Measurements from ENCODE around the gene SRPK1.
"Not testable (repeated sequence)": the region's sequence is repeated elsewhere in the genome, so short reads cannot be mapped to it uniquely, and the experiment has no call there.

The SRPK1 gene

DNA sequence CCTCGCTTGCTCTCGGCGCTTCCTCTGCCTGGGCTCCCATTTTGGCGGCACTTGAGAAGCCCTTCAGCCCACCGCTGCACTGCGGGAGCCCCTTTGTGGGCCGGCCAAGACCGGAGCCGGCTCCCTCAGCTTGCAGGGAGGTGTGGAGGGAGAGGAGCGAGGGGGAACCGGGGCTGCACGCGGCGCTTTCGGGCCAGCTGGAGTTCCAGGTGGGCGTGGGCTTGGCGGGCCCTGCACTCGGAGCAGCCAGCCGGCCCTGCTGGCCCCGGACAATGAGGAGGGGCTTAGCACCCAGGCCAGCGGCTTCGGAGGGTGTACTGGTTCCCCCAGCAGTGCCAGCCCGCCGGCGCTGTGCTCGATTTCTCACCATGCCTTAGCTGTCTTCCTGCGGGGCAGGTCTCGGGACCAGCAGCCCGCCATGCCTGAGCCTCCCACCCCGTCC, 10.2 kb upstream of the SRPK1 start:
- no peak for DNase-seq (ENCODE audit: low read depth)

DNA sequence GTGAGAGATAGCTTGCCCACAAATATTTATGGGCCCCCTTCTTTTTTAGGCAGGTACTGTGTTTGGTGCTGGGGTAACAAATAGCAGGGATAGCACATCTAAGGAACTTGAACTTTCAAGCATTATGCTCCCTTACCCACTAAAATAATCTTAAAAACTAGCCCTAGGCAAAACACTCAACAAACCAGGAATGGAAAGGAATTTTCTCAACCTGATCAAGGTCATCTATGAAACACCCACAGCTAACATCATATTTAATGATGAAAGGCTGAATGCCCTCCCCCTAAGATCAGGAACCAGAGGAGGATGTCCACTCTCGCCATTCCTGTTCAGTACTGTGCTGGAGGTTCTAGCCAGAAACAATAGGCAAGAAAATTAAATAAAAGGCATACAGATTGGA, 8.7 kb upstream of the SRPK1 start:
- DNase-seq (ENCODE audit: low read depth) = no peak

DNA sequence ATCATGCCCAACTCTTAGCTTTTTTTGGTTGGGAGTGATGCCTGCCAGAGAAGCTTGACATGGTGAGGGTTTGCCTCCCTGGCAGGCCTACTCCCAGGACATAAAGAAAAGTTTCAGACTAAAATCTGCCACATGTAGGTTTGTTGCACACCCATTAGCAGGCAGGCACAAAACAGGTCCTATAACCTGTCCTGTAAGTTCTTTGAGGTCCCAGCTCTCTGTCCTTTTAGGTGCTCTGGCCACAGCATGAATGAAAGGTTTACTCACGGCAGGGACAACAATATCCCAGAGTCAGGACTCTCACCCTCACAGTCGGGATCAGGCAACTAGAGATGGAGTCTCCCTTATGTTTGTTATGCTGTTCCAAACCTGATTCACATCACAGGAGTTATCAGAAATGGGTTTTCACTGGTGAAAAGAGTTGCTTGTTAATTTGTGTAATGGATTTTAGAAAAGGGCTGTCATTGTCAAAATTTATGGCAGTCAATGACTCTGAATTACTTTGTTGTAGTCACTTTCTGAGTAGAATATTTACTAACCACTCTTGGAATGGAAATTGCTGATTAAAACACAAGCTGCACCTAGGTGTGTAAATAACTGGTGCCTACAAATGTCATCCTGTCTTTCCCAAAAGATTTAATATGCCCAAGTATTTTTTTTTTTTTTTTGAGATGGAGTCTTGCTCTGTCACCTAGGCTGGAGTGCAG, 5.8 kb upstream of the SRPK1 start:
- no peak for DNase-seq (ENCODE audit: low read depth)

DNA sequence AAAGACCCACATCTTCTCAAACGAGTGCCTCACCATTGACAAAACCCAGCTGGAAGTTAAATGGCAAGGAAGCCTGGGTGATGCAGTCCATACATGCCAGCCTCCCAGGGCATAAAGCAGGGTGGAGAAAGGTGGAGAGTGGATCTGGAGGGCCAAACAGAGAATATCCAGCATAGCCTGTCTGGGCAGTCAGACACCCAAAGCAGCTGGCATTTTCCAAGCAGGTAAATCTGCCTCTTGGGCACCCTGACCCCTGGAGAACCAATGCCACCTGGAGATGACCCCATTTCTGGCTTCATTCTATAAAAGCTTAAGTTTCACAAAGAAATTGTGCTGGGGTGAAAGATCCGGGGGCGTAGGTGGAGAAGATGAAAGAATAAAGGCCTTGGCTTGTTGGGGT, 5.1 kb upstream of the SRPK1 start:
- no peak for DNase-seq (ENCODE audit: low read depth)

DNA sequence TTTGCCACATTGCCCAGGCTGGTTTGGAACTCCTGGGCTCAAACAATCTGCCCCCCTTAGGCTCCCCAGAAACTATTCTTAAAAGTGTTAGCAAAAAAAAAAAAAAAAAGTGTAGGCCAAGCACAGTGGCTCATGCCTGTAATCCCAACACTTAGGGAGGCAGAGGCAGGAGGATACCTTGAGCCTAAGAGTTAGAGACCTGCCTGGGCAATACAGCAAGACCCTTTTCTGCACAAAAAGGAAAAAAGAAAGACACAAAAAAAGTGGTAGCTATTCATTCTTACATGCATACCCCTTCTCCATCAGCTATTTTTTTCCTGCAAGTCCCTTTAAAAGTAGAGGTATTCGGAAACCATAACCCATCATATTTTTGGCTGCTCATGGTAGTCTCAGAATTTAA, 3.2 kb upstream of the SRPK1 start:
- no peak for DNase-seq (ENCODE audit: low read depth)

DNA sequence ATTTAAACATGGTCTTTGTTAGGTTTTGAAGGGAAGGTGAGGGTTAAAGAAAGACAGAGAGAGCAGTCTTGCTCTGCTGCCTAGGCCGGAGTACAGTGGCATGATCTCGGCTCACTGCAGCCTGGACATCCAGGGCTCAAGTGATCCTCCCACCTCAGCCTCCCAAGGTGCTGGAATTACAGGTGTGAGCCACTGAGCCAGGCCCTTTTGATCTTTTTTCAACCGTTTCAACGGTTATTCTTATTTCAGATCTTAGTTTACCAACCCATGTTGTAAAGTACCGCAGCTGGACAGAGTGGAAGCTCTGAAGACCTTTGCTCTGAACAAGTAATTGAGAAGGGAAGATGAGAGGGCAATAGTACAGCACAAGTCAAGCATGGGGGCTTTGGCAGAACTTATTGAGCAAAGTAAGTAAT, 1.2 kb upstream of the SRPK1 start:
- DNase-seq (ENCODE audit: low read depth) = no peak

DNA sequence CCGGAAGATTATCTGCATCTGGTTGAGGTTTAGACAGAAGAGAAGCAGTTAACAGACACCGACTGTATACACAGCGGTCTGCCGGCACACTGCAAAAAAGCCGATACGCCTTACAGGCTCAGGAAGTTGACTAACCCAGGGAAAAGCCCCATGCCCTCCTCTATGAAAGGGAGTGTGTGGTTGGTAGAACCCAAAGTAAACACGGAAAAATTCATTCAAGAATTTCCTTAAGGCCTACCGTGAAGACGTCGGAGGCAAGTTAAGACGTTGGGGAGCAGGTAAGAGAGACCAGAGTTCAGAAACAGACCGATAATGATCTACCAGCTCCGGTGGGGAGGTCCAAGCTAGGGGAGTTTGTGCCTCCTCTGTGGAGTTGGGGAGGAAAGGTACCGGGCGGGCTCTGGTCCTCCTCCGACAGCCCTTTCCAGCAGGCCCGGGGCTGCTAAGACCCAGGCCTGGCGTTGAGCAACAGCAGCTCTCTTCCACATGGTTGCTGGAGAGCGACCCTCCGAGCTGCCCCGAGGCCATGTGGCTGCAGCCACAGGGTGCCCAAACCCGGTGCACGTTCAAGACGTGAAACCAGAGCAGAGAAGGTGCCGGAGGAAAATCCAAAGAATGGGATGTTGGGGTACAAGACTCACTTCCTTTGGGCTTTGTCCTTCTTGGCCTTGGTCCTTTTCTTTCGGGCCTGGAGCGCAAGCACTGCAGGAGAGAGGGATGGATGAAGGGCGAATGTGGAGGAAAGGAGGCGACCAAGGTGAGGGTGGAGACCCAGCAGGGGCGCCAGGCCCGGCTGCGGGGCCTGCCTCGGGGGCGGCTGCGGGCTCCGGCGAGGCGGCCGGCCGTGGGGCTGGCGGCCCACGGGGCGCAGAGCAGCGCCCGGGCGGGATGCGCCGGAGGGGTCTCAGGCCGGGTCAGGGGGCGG, 809 bp downstream of the SRPK1 start:
- DNase-seq (ENCODE audit: low read depth) = no peak

DNA sequence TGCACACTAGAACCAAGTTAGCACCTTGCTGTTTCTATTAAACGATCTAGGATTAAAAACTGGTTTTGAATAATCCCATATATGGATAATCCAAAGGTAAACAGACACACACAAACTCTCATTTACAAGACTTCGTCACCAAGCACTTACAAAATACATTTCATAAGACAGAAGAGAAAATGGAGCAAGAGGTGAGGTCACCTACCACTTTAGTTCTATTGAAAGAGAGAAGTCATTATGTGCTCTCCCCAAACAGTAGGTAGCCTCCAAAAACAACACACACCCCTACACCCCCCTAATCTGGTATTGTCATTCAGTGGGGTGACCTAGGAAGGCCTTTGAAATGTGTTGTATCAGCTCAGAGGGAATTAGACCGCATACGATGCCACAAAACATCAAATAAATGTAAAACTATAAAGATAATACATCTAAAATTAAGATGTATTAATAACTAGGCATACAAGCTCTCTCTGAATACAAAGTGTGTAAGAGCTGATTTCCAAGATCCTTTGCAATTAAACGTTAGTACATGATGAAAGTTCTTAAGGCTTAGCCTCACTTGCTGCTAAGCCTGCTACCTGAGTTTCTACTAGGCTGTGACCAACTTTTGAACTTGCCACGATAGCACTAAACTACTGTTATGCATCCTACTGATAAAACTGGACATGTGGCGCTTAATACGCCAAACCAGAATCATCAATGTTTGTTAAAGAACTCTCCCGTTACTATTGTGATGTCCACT, 1.6 kb downstream of the SRPK1 start:
- DNase-seq (ENCODE audit: low read depth) = no peak

DNA sequence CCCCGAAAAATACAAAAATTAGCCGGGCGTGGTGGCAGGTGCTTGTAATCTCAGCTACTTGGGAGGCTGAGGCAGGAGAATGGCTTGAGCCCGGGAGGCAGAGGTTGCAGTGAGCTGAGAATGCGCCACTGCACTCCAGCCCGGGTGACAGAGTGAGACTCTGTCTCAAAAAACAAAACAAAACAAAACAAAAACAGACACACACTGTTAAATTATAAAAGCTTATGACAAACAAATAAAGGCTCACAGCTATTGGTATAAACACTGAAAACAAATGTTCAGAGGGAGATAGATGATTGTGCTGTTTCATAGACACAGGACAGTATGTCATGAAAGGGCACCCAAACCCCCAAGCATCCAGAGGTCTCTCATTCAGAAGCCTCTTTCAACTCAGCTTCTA, 4.0 kb downstream of the SRPK1 start:
- DNase-seq (ENCODE audit: low read depth) = not testable (repeated sequence)

DNA sequence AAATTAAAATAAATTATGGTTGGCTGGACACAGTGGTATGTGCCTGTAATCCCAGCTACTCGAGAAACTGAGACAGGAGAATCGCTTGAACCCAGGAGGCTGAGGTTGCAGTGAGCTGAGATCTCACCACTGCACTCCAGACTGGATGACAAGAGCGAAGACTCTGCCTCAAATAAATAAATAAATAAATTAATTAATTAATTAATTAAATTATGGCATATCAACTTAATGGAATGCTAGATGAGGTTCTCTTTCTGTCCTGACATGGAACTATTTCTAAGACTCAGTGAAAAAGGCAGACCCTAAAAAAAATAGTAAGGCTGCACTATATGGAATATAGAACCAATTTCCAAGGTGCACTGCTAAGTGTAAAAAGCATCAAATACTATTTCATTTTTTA, 4.8 kb downstream of the SRPK1 start:
- no peak for DNase-seq (ENCODE audit: low read depth)

DNA sequence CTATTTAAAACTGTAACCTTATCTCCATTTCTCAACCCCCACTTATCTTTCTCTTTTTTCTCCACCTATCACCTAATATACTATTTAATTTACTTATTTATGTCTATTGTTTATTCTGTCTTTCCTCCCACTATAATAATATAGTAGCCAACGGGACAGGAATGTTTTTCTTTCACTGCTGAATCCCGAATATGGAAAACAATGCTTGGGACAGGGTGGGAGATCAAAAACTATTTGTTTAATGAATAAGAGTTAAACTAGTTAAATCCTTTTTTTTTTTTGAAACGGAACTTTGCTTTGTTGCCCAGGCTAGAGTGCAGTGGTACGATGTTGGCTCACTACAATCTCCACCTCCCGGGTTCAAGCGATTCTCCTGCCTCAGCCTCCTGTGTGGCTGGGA, 6.4 kb downstream of the SRPK1 start:
- DNase-seq (ENCODE audit: low read depth) = no peak

DNA sequence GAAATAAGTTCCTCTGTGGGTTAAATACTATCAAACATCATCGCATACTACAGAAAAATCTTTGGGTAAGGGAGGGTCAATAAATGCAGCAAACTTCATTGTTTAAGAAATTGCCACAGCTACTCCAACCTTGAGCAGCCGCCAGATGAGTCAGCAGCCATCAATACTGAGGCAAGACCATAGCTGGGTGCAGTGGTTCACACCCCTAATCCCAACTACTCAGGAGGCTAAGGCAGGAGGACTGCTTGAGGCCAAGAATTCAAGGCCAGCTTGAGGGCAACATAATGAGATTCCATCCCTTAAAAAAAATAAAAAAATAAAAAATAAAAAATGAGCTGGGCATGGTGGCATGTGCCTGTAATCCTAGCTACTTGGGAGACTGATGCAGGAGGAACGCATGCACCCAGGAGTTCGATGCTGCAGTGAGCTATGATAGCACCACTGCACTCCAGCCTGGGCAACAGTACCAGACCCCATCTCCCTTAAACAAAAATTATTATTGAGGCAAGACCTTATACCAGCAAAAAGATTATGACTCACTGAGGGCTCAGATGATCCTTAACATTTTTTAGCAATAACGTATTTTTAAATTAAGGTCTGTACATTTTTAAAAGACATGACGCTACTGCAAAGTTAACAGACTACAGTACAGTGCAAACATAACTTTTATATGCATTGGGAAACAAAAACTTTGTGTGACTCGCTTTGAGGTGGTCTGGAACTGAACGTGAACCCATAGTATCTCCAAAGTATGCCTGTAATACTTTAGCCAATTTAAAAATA, 8.8 kb downstream of the SRPK1 start:
- DNase-seq (ENCODE audit: low read depth) = no peak

DNA sequence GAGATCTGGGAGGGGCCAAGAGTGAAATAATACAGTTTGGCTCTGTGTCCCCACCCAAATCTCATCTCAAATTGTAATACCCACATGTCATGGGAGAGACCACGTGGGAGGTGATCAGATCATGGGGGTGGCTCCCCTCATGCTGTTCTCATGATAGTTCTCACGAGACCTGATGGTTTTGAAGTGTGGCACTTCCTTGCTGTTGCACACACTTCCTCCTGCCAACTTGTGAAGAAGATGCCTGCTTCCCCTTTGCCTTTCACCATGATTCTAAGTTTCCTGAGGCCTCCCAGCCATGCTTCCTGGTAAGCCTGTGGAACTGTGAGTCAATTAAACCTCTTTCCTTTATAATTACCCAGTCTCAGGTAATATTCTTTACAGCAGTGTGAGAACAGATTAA, 11.3 kb downstream of the SRPK1 start:
- DNase-seq (ENCODE audit: low read depth) = not testable (repeated sequence)

DNA sequence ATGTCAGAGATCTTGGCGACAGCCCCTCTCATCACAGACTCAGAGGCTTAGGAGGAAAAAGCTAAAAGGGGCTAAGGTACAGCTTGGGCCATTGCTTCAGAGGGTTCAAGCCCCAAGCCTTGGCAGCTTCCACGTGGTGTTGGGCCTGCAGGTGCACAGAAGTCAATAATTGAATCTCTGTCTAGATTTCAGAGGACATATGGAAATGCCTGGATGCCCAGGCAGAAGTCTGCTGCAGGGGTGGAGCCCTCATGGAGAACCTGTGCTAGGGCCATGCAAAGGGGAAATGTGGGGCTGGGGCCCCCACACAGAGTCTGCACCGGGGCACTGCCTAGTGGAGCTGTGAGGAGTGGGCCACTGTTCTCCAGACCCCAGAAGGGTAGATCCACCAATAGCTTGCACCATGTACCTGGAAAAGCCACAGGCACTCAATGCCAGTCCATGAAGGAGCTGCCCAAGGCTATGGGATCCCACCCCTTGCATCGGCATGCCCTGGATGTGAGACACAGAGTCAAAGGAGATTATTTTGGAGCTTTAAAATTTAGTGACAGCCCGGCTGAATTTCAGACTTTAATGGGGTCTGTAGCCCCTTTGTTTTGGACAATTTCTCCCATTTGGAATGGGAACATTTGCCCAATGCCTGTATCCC, 12.0 kb downstream of the SRPK1 start:
- DNase-seq (ENCODE audit: low read depth) = not testable (repeated sequence)

DNA sequence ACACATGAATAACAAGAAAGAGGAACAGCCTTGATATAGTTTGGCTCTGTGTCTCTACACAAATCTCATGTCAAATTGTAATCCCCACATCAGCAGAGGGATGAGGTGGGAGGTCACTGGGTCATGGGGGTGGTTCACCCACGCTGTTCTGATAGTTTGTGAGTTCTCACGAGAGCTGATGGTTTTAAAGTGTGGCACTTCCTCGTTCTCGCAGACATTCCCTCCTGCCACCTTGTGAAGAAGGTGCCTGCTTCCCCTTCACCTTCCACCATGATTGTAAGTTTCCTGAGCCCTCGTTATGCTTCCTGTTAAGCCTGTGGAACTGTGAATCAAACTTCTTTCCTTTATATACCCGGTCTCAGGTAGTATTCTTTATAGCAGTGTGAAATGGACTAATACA, 13.1 kb downstream of the SRPK1 start:
- DNase-seq (ENCODE audit: low read depth) = no peak

DNA sequence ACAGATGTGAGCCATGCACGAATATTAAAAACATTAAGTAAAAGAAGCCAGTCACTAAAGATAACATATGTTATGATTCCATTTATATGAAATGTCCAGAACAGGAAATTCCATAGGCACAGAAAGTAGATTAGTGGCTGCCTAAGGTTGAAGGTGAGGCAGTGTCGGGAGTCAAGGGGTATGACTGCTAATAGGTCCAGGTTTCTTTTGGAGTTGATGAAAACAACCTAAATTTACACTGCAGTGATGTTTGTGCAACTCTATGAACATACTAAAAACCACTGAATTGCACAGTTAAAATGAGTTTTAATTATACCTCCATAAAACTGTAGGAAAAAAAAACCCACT, 14.4 kb downstream of the SRPK1 start:
- no peak for DNase-seq (ENCODE audit: low read depth)

DNA sequence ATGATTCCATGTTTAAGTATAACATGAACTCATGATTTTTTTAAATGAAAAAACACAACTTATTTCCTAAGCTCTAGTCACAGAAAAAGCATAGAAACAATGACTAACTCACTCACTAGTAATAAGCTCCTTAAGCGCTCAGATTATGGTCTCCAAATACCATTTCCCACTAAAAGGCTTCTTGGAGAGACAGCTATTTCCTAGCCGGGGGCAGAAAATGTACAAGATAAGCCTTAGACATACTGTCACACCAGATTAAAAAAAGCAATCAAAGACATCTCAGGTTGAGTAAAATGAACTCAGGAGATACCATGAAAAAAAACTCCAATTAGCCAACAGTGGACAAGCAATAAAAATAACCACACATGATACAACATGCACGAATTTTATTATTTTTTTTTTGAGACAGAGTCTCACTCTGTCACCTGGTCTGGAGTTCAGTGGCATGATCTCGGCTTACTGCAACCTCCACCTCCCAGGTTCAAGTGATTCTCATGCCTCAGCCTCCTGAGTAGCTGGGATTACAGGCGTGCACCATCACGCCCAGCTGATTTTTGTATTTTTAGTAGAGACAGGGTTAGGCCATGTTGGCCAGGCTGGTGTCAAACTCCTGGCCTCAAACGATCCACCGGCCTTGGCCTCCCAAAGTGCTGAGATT, 14.9 kb downstream of the SRPK1 start:
- DNase-seq (ENCODE audit: low read depth) = no peak

DNA sequence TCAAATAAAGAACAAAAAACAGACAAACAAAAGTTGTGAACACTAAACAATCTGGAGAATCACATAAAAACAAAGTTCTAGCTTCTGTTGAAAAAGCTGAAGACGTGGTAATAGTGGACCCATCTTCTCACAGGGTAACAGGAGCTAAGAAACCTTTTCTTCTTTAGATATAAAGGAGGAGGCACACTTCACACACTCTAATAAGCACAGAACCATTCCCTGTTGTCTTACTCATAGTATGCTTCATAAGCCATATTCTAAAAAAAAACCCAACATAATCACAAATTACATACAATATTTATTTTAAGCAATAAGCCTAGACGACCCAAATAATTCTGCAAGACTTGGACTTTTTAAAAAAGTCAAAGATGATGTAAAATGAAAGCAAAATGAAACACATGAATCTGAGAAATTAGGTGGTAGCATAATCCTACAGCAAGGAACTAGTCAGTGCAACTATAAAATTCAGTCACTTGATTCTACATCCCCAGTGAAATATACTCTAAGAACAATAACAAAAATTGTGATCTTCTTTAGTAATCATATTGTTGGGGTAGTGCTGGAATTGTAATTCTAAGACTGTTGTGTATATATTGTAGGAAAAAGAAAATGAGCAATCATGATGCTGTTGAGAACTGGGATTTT, 15.6 kb downstream of the SRPK1 start:
- no peak for DNase-seq (ENCODE audit: low read depth)

DNA sequence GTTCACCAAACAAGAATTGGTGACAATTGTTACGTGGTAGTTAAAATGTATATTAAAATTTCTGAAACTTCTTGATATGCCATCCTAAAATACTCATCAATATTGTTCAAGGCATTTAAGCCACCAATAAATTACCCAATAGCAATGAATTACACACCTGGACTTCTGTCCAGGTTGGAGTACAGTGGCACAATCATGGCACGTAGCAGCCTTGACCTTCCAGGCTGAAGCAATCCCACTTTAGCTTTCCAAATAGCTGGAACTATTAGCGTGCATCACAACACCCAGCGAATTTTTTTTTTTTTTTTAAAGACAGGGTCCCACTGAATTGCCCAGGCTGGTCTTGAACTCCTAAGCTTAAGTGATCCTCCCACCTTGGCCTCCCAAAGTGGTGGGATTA, 17.2 kb downstream of the SRPK1 start:
- no peak for DNase-seq (ENCODE audit: low read depth)

DNA sequence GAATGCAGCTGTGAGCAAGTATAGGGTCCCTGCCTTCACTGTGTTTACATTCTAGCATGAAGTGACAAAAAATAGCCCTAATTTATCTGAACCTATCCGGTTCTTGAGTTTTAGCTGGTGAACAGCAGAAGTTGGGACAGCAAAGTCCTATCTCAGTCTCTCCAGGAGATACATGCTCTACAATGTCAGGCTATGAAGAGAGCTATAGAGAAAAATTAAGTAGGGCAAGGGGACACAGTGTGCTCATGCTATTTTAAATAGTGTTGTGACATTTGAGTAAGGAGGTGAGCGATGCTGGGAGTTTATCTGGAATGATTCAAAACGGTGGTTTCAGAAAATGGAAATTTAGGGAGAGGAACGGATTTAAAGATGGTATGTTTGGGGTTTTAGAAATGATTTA, 20.4 kb downstream of the SRPK1 start:
- DNase-seq (ENCODE audit: low read depth) = no peak
